IMR-90 (cell line): ENCODE data around the gene MBTPS1. TPM values are rescaled to one million over a fixed set of nuclear protein-coding genes. Genes with fewer than 3 reads are reported as not detected.

Source experiments
- ATAC-seq: fragments of 200-7000 bp; cut with Tn5 transposase; 2 replicates; pipeline ENCODE4 v1.9.1; 2020; ENCODE audit warnings: low read depth, mild to moderate bottlenecking, moderate library complexity
- BruUV-seq: library from RNA; stranded (reverse); fragments of 400-500 nt; replicated peaks from 2 replicates; lab custom pipeline; 2021; lab: Mats Ljungman, UMichigan
- CTCF ChIA-PET: fragments of 300-600 bp; formaldehyde crosslinking; extraction: SDS; loops from one replicate; lab custom pipeline; 2021; ENCODE audit warnings: antibody characterized with exemption; lab: Yijun Ruan, JAX
- POLR2A ChIA-PET: fragments of 300-600 bp; sonication (Branson Sonifier 250); formaldehyde crosslinking; loops from one replicate; lab custom pipeline; 2022; ENCODE audit warnings: antibody characterized with exemption; ENCODE audit not compliant: unreplicated experiment; lab: Charles Lee
- DNase-seq: peaks from one replicate; pipeline ENCODE4 v3.0.0; 2013
- H2AFZ ChIP-seq: replicated peaks from 2 replicates; pipeline ENCODE3; 2013; ENCODE audit warnings: low read length, mild to moderate bottlenecking; ENCODE audit not compliant: poor library complexity
- H2AK5ac ChIP-seq: 2 replicates; pipeline ENCODE4 v1.6.1; 2013; ENCODE audit warnings: low read depth, low read length, inconsistent platforms
- H2AK9ac ChIP-seq: replicated peaks from 2 replicates; pipeline ENCODE3; 2013; ENCODE audit warnings: mild to moderate bottlenecking, low read depth, low read length, moderate library complexity; ENCODE audit not compliant: poor library complexity
- H2BK120ac ChIP-seq: 2 replicates; pipeline ENCODE4 v1.6.1; 2013; ENCODE audit warnings: low read depth, low read length, inconsistent platforms
- H2BK15ac ChIP-seq: 3 replicates; pipeline ENCODE4 v1.6.1; 2013; ENCODE audit warnings: low read depth, low read length, inconsistent platforms
- H2BK20ac ChIP-seq: 2 replicates; pipeline ENCODE4 v1.6.1; 2013; ENCODE audit warnings: low read depth, mild to moderate bottlenecking, inconsistent platforms, low read length, moderate library complexity
- H2BK5ac ChIP-seq: 2 replicates; pipeline ENCODE4 v1.6.1; 2013; ENCODE audit warnings: mild to moderate bottlenecking, low read depth, low read length, inconsistent platforms; ENCODE audit not compliant: poor library complexity, severe bottlenecking
- H3K14ac ChIP-seq: replicated peaks from 2 replicates; pipeline ENCODE4 v1.6.1; 2013; ENCODE audit warnings: low read depth, low read length, inconsistent platforms
- H3K18ac ChIP-seq: 2 replicates; pipeline ENCODE4 v1.6.1; 2013; ENCODE audit warnings: low read depth, low read length, control low read depth
- H3K23ac ChIP-seq: 2 replicates; pipeline ENCODE4 v1.6.1; 2013; ENCODE audit warnings: low read depth, low read length, inconsistent platforms
- H3K27ac ChIP-seq: 2 replicates; pipeline ENCODE4 v1.5.1; 2013; ENCODE audit warnings: mild to moderate bottlenecking, control low read depth, low read length; ENCODE audit not compliant: insufficient read depth
- H3K27me3 ChIP-seq: 2 replicates; pipeline ENCODE4 v1.6.1; 2013; ENCODE audit warnings: low read length; ENCODE audit not compliant: control insufficient read depth, insufficient read depth
- H3K36me3 ChIP-seq: 2 replicates; pipeline ENCODE4 v1.6.1; 2013; ENCODE audit warnings: low read length, mixed read lengths; ENCODE audit not compliant: control insufficient read depth, insufficient read depth
- H3K4ac ChIP-seq: 2 replicates; pipeline ENCODE4 v1.6.1; 2013; ENCODE audit warnings: low read depth, low read length, inconsistent platforms
- H3K4me1 ChIP-seq: 2 replicates; pipeline ENCODE4 v1.6.1; 2013; ENCODE audit warnings: low read length, mixed read lengths; ENCODE audit not compliant: control insufficient read depth, insufficient read depth
- H3K4me2 ChIP-seq: 2 replicates; pipeline ENCODE4 v1.6.1; 2013; ENCODE audit warnings: low read depth, mild to moderate bottlenecking, control low read depth, low read length, moderate library complexity
- H3K4me3 ChIP-seq: 2 replicates; pipeline ENCODE4 v1.5.1; 2013; ENCODE audit warnings: low read depth, mild to moderate bottlenecking, control low read depth, low read length, moderate library complexity; ENCODE audit not compliant: insufficient read depth
- H3K56ac ChIP-seq: 2 replicates; pipeline ENCODE4 v1.6.1; 2013; ENCODE audit warnings: low read length, inconsistent platforms; ENCODE audit not compliant: insufficient read depth; ENCODE audit errors: extremely low read depth
- H3K79me1 ChIP-seq, 2 experiments: 2 replicates each; pipeline ENCODE4 v1.6.1; 2013; ENCODE audit warnings: low read length in 2 of 2, inconsistent platforms in 1 of 2, low read depth in 1 of 2
- H3K9ac ChIP-seq: 2 replicates; pipeline ENCODE4 v1.6.1; 2013; ENCODE audit warnings: low read depth, low read length, control low read depth
- H3K9me1 ChIP-seq: 2 replicates; pipeline ENCODE4 v1.6.1; 2013; ENCODE audit warnings: low read length, inconsistent platforms; ENCODE audit not compliant: insufficient read depth
- H3K9me3 ChIP-seq: 2 replicates; pipeline ENCODE4 v1.6.1; 2013; ENCODE audit warnings: low read length; ENCODE audit not compliant: control insufficient read depth, insufficient read depth
- H4K20me1 ChIP-seq: 2 replicates; pipeline ENCODE4 v1.6.1; 2013; ENCODE audit warnings: low read length, inconsistent platforms; ENCODE audit not compliant: insufficient read depth
- H4K5ac ChIP-seq: 2 replicates; pipeline ENCODE4 v1.6.1; 2013; ENCODE audit warnings: mild to moderate bottlenecking, low read depth, low read length, control low read depth
- H4K8ac ChIP-seq, 2 experiments: 2 replicates each; pipeline ENCODE4 v1.6.1; 2013; ENCODE audit warnings: low read depth in 2 of 2, low read length in 2 of 2, control low read depth in 1 of 2, inconsistent platforms in 1 of 2
- H4K91ac ChIP-seq: 2 replicates; pipeline ENCODE4 v1.6.1; 2013; ENCODE audit warnings: low read depth, low read length, inconsistent platforms; ENCODE audit not compliant: insufficient read depth
- BHLHE40 ChIP-seq: fragments of 150-350 bp; IDR thresholded peaks from 2 replicates; pipeline ENCODE4 v1.6.1; 2016; ENCODE audit warnings: mild to moderate bottlenecking, low read depth, low read length
- CEBPB ChIP-seq: IDR thresholded peaks from 2 replicates; pipeline ENCODE4 v1.6.1; 2012; ENCODE audit warnings: low read depth, low read length, improper control_type of control experiment
- CHD1 ChIP-seq: IDR thresholded peaks from 2 replicates; pipeline ENCODE4 v1.6.1; 2012; ENCODE audit warnings: low read depth, low read length, improper control_type of control experiment
- ELK1 ChIP-seq: fragments of 150-350 bp; IDR thresholded peaks from 2 replicates; pipeline ENCODE4 v1.6.1; 2016; ENCODE audit warnings: low read depth, mild to moderate bottlenecking, low read length, moderate library complexity, borderline replicate concordance
- FOS ChIP-seq: fragments of 150-350 bp; IDR thresholded peaks from 2 replicates; pipeline ENCODE4 v1.6.1; 2016; ENCODE audit warnings: low read depth, low read length
- MAFK ChIP-seq: IDR thresholded peaks from 2 replicates; pipeline ENCODE4 v1.6.1; 2012; ENCODE audit warnings: low read depth, low read length, improper control_type of control experiment
- MXI1 ChIP-seq: IDR thresholded peaks from 2 replicates; pipeline ENCODE4 v1.6.1; 2012; ENCODE audit warnings: low read depth, mild to moderate bottlenecking, low read length, moderate library complexity, borderline replicate concordance
- NFE2L2 ChIP-seq: fragments of 150-350 bp; IDR thresholded peaks from 2 replicates; pipeline ENCODE4 v1.6.1; 2016; ENCODE audit warnings: low read depth, mild to moderate bottlenecking, low read length
- POLR2A ChIP-seq: IDR thresholded peaks from 2 replicates; pipeline ENCODE4 v1.6.1; 2012; ENCODE audit warnings: mild to moderate bottlenecking, low read depth, low read length
- WGBS, 2 experiments: methylation state at CpG; one replicate each; pipeline versions ENCODE4 v1.1.5 to v1.1.7; 2013; ENCODE audit warnings: missing lambda C conversion rate in 2 of 2; ENCODE audit not compliant: insufficient read length in 1 of 2; ENCODE audit errors: extremely low coverage in 2 of 2; 5-methylcytosine and 5-hydroxymethylcytosine counted together
- dilution Hi-C: fragments of 300-500 bp; cut with HindIII; formaldehyde crosslinking; loops from one replicate; pipeline ENCODE4 v1.14.3; 2018; ENCODE audit warnings: low sequenced_read_pairs; ENCODE audit not compliant: unreplicated experiment
- in situ Hi-C: fragments of 300-500 bp; cut with MboI; formaldehyde crosslinking; loops from 3 replicates; pipeline ENCODE4 v1.14.3; 2019; ENCODE audit warnings: low sequenced_read_pairs, inconsistent platforms, mixed read lengths
- intact Hi-C: fragments of 100-400 bp; cut with micrococcal nuclease; formaldehyde crosslinking; loops from 2 replicates; pipeline ENCODE4 v1.10.0; 2022
- polyA plus RNA-seq, 3 experiments: library from polyadenylated mRNA; depleted of rRNA; stranded (reverse); fragments of >200 nt; gene quantifications; 2 replicates each; pipeline ENCODE4 v1.2.3, GENCODE V29; 2012; ENCODE audit warnings: low replicate concordance in 1 of 3
- total RNA-seq: library from RNA; depleted of rRNA; stranded (reverse); fragments of >200 nt; gene quantifications from 2 replicates; pipeline ENCODE4 v1.2.3, GENCODE V29; 2012

MBTPS1 gene
- total and polyA plus RNA-seq, 2 of the 4 experiments (the other 2 are of a cell fraction): 59.0 to 70.4 TPM

GRCh38 chr16:84047206-84047605 is 69.5 kb downstream of the MBTPS1 start:
- H2BK20ac ChIP-seq: no peak overlapping the region
- no peak overlapping the region for H3K9ac ChIP-seq
- H3K9me3 ChIP-seq: no peaks in the 10 kb centered on the region
- no peak overlapping the region for H3K4me2 ChIP-seq
- 100% methylated on average over 1 of the region's 6 CpGs; no CpG with 5 or more reads in 1 of the 2 experiments for WGBS, 2 experiments
- H2BK120ac ChIP-seq: no peak overlapping the region
- in situ Hi-C loops (no loop called here), intact Hi-C loops (no loop called here), dilution Hi-C loops (no loop called here)
- no peaks in the 10 kb centered on the region for H3K79me1 ChIP-seq
- peaks cover 11% of the 10 kb centered on the region; the same call in 1 of the 2 replicates for H3K36me3 ChIP-seq
- H3K14ac ChIP-seq: no peak overlapping the region
- no peak overlapping the region for H2BK5ac ChIP-seq
- no peak overlapping the region for H2BK15ac ChIP-seq
- no peaks in the 10 kb centered on the region for H3K4me1 ChIP-seq
- no peak overlapping the region for H3K18ac ChIP-seq
- H3K4me3 ChIP-seq: no peak overlapping the region
- no peak overlapping the region for H4K8ac ChIP-seq
- no peak overlapping the region for H3K23ac ChIP-seq
- CTCF ChIA-PET: no interaction called here
- H3K27me3 ChIP-seq: peaks cover 17% of the 10 kb centered on the region
- ATAC-seq (no peak), DNase-seq (no peak)
- no peaks in the 10 kb centered on the region for H3K9me1 ChIP-seq
- no peak overlapping the region for H2AK9ac ChIP-seq
- 0 out of 2 replicates have a peak, but pooled peaks cover 3% of the 10 kb centered on the region for H4K20me1 ChIP-seq
- BruUV-seq: no TSS peak
- TF ChIP-seq ELK1: no peak
- no peak for TF ChIP-seq MAFK
- no peak for TF ChIP-seq FOS
- no peak for TF ChIP-seq MXI1
- TF ChIP-seq CEBPB: no peak
- TF ChIP-seq BHLHE40: no peak
- TF ChIP-seq POLR2A: no peak
- no peak for TF ChIP-seq CHD1
- TF ChIP-seq NFE2L2: no peak
- H2AFZ ChIP-seq: no peak overlapping the region
- H2AK5ac ChIP-seq: no peak overlapping the region
- no peak overlapping the region for H3K4ac ChIP-seq
- no peak overlapping the region for H4K91ac ChIP-seq
- no peak overlapping the region for H4K5ac ChIP-seq
- H3K27ac ChIP-seq: no peak overlapping the region
- H3K56ac ChIP-seq: no peak overlapping the region
- POLR2A ChIA-PET: no interaction called here
